22Rv1 (cell line): ENCODE measurements around the gene GPR83.

ENCODE experiments used
- CTCF ChIP-seq: fragments of 450-650 bp; IDR thresholded peaks from 2 replicates; pipeline ENCODE4 v1.5.1; 2017; ENCODE audit warnings: mild to moderate bottlenecking
- ZFX ChIP-seq: fragments of 450-650 bp; IDR thresholded peaks from 2 replicates; pipeline ENCODE4 v1.6.1; 2017; ENCODE audit warnings: antibody characterized with exemption, borderline replicate concordance

- TF ChIP-seq CTCF (no peak), ZFX (no peak)
These were observed 48.8 kb upstream of the GPR83 start for GRCh38 chr11:94450048-94450447.
